SU-DHL-6 (cell line): Measurements from ENCODE around the gene MCU.

Experiments
- H2AFZ ChIP-seq: fragments of 200-600 bp; sonication (generic); 2 replicates; pipeline ENCODE4 v1.6.1; 2014; ENCODE audit warnings: low read depth, mild to moderate bottlenecking, moderate library complexity, mixed read lengths, antibody characterized with exemption, low read length; ENCODE audit not compliant: severe bottlenecking
- H3F3A ChIP-seq: fragments of 200-600 bp; shearing (Covaris generic); 2 replicates; pipeline ENCODE4 v1.6.0; 2016; ENCODE audit warnings: antibody characterized with exemption, mild to moderate bottlenecking; ENCODE audit not compliant: insufficient read depth
- H3K27ac ChIP-seq: fragments of 200-600 bp; sonication (generic); 2 replicates; pipeline ENCODE4 v1.5.1; 2016; ENCODE audit warnings: low read depth, mild to moderate bottlenecking, low read length, moderate library complexity, mixed read lengths
- H3K27me3 ChIP-seq: fragments of 200-600 bp; sonication (generic), shearing (Covaris generic); 2 replicates; pipeline ENCODE4 v1.6.0; 2014; ENCODE audit warnings: mild to moderate bottlenecking, low read length
- H3K36me3 ChIP-seq: fragments of 200-600 bp; sonication (generic); 2 replicates; pipeline ENCODE4 v1.6.1; 2014; ENCODE audit warnings: mild to moderate bottlenecking, low read length, mixed read lengths
- H3K4me2 ChIP-seq: fragments of 300-600, 200-600 bp; shearing (Covaris generic), sonication (generic); 2 replicates; pipeline ENCODE4 v1.6.0; 2014; ENCODE audit warnings: low read length, low read depth, mild to moderate bottlenecking; ENCODE audit not compliant: poor library complexity, severe bottlenecking
- H3K4me3 ChIP-seq: fragments of 200-600 bp; sonication (generic); 2 replicates; pipeline ENCODE4 v1.5.1; 2014; ENCODE audit warnings: antibody characterized with exemption, low read length, mild to moderate bottlenecking, mixed read lengths; ENCODE audit not compliant: insufficient read depth, poor library complexity, severe bottlenecking
- H3K79me2 ChIP-seq: fragments of 200-600 bp; sonication (generic); 2 replicates; pipeline ENCODE4 v1.6.1; 2014; ENCODE audit warnings: mild to moderate bottlenecking, low read length, moderate library complexity; ENCODE audit not compliant: insufficient read depth
- H3K9ac ChIP-seq: fragments of 200-600 bp; sonication (generic); 2 replicates; pipeline ENCODE4 v1.7.0; 2014; ENCODE audit warnings: mild to moderate bottlenecking, low read length
- H3K9me2 ChIP-seq: fragments of 200-600 bp; sonication (generic); replicated peaks from 2 replicates; pipeline ENCODE4 v1.6.1; 2014; ENCODE audit warnings: low read length; ENCODE audit not compliant: insufficient read depth
- H3K9me3 ChIP-seq: fragments of 200-600 bp; sonication (generic); 2 replicates; pipeline ENCODE4 v1.6.1; 2014; ENCODE audit warnings: low read length, mixed read lengths; ENCODE audit not compliant: insufficient read depth
- H4K20me1 ChIP-seq: fragments of 200-600 bp; sonication (generic); 2 replicates; pipeline ENCODE4 v1.6.1; 2014; ENCODE audit warnings: low read depth, mild to moderate bottlenecking, antibody characterized with exemption, low read length, moderate library complexity, mixed read lengths
- EZH2phosphoT487 ChIP-seq: fragments of 200-600 bp; sonication (generic), shearing (Covaris generic); conservative IDR thresholded peaks from 2 replicates; pipeline ENCODE4 v1.6.1; 2018; ENCODE audit warnings: mild to moderate bottlenecking, antibody characterized with exemption, low read length, moderate library complexity, mixed read lengths
- TF ChIP-seq, protein P1 (sequence below): fragments of 200-600 bp; sonication (generic); IDR thresholded peaks from one replicate; pipeline ENCODE4 v1.5.1; 2017; ENCODE audit warnings: antibody characterized with exemption, mild to moderate bottlenecking, low read length, moderate library complexity; ENCODE audit not compliant: insufficient read depth, poor library complexity, severe bottlenecking

Gene MCU

DNA sequence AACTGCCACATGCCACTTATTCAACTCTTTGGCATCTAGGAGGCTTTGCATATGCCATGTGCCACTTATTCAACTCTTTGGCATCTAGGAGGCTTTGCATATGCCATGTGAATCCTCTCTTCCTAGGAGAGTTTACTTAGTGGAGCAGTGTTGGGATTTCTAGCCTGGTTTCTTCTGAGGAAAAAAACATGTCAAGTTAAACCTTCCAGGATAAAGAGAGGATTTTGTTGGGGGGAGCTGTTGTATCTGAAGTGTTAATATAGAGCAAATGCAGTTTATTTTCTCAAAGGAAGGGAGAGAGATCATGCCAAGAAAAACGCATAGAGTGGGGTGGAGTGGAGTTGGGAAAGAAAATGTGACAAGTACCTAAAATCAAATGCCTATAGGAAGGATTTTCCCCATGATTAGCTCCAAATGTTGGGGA lies 91.5 kb downstream of the MCU start:
- no peak overlapping the region for H3K27ac ChIP-seq
- no peaks in the 10 kb centered on the region for H3K79me2 ChIP-seq
- no peaks in the 10 kb centered on the region for H3K36me3 ChIP-seq
- H3K9me3 ChIP-seq: no peaks in the 10 kb centered on the region
- no peak overlapping the region for H2AFZ ChIP-seq
- H3F3A ChIP-seq: no peaks in the 10 kb centered on the region
- no peaks in the 10 kb centered on the region for H3K27me3 ChIP-seq
- H3K9me2 ChIP-seq: no peaks in the 10 kb centered on the region
- no peak overlapping the region for H3K4me2 ChIP-seq
- no peaks in the 10 kb centered on the region for H4K20me1 ChIP-seq
- no peak overlapping the region for H3K4me3 ChIP-seq
- TF ChIP-seq, protein P1, sequence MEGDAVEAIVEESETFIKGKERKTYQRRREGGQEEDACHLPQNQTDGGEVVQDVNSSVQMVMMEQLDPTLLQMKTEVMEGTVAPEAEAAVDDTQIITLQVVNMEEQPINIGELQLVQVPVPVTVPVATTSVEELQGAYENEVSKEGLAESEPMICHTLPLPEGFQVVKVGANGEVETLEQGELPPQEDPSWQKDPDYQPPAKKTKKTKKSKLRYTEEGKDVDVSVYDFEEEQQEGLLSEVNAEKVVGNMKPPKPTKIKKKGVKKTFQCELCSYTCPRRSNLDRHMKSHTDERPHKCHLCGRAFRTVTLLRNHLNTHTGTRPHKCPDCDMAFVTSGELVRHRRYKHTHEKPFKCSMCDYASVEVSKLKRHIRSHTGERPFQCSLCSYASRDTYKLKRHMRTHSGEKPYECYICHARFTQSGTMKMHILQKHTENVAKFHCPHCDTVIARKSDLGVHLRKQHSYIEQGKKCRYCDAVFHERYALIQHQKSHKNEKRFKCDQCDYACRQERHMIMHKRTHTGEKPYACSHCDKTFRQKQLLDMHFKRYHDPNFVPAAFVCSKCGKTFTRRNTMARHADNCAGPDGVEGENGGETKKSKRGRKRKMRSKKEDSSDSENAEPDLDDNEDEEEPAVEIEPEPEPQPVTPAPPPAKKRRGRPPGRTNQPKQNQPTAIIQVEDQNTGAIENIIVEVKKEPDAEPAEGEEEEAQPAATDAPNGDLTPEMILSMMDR: no peak
- no peak for TF ChIP-seq EZH2phosphoT487
- H3K9ac ChIP-seq: no peak overlapping the region

DNA sequence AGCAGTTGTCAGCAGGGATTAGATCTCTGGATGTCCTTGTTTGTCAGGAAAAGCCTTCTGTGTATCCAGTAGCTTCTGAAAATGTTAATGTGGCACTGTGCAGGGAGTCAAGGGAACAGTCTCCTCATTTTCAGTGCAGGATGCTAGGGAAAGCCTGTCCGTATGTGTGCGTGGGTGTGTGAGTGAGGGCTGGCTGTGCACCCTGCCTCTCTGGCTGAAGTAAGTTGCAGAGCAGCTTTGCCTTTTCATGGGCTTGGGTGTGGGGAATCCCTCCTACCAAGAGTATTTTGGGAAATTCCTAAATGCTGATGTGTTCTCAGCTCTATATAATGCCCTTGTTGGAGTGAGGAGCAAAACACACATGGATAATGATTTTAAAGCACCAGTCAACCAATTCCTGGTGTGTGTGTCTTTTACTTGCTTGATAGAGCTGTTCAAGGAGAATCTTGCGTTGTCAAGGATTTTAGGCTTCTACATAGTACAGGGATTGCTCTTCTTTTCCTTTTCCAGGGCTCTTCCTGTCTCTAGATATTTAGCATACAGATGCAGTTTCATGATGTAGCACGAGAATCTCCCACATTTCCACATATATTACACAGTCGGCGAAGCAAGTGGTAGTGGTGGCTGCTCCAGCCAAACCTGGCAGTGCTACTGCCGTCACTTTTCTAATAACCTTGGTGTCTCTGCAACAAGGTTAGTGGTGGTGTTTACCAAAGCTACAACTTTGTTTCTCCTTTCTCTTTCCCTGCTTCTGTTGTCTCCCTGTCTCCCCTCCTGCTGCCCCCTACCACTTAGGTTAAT lies 92.8 kb downstream of the MCU start:
- H3F3A ChIP-seq: no peaks in the 10 kb centered on the region
- H3K27me3 ChIP-seq: no peaks in the 10 kb centered on the region
- H3K79me2 ChIP-seq: no peaks in the 10 kb centered on the region
- no peaks in the 10 kb centered on the region for H3K9me2 ChIP-seq
- H3K9me3 ChIP-seq: no peaks in the 10 kb centered on the region
- no peak overlapping the region for H3K9ac ChIP-seq
- H4K20me1 ChIP-seq: no peaks in the 10 kb centered on the region
- no peak for TF ChIP-seq EZH2phosphoT487
- TF ChIP-seq, protein P1: no peak
- H2AFZ ChIP-seq: no peak overlapping the region
- H3K36me3 ChIP-seq: no peaks in the 10 kb centered on the region
- H3K4me3 ChIP-seq: no peak overlapping the region
- no peak overlapping the region for H3K27ac ChIP-seq
- no peak overlapping the region for H3K4me2 ChIP-seq

DNA sequence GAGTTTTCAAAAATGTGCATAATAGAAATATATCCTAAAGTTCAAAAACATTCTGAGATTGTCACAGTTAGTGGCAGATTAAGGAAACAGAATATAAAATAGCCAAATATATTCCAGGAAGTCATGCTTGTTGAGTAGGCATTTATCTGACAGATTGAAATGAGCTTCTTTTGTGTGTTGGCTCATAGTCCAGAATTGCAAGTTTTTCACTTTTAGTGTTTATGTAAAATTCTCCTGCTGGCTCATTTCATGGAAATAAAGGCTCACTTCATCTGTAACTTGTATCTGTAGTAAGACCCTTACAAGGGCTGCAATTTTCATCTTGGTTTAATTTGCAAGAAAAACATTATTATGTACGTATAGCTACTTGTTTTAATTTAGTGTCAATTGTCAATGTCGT lies 93.5 kb downstream of the MCU start:
- H3K9me2 ChIP-seq: no peaks in the 10 kb centered on the region
- H3K4me3 ChIP-seq: no peak overlapping the region
- no peaks in the 10 kb centered on the region for H3F3A ChIP-seq
- H3K9ac ChIP-seq: no peak overlapping the region
- no peaks in the 10 kb centered on the region for H3K27me3 ChIP-seq
- no peaks in the 10 kb centered on the region for H4K20me1 ChIP-seq
- no peak overlapping the region for H3K4me2 ChIP-seq
- no peaks in the 10 kb centered on the region for H3K9me3 ChIP-seq
- no peak for TF ChIP-seq EZH2phosphoT487
- TF ChIP-seq, protein P1: no peak
- H3K27ac ChIP-seq: no peak overlapping the region
- no peak overlapping the region for H2AFZ ChIP-seq
- no peaks in the 10 kb centered on the region for H3K79me2 ChIP-seq
- H3K36me3 ChIP-seq: no peaks in the 10 kb centered on the region
